Astrocyte of the spinal cord (primary cell): ENCODE results near the gene DEDD.

Experiments used
- DNase-seq: peaks from one replicate; pipeline ENCODE4 v3.0.0; 2011; ENCODE audit warnings: low read depth, low spot score
- H3K4me3 ChIP-seq: 2 replicates; pipeline ENCODE4 v1.5.1; 2011; ENCODE audit warnings: low read depth, mild to moderate bottlenecking, low read length, moderate library complexity
- CTCF ChIP-seq: IDR thresholded peaks from 2 replicates; pipeline ENCODE4 v1.5.1; 2012; ENCODE audit warnings: low read depth, mild to moderate bottlenecking, low read length, inconsistent platforms
- in situ Hi-C: cut with HindIII; loops from 2 replicates; pipeline ENCODE4 v1.10.0; 2017; ENCODE audit warnings: low sequenced_read_pairs

The DEDD gene

GRCh38 chr1:161164901-161165610, 32.6 kb upstream of the DEDD start:
- TF ChIP-seq CTCF = no peak
- in situ Hi-C loops = no loop called here
- peak overlapping the region; percentile 79 for H3K4me3 ChIP-seq
- DNase-seq = no peak

GRCh38 chr1:161163793-161164192, 31.3 kb upstream of the DEDD start:
- no peak overlapping the region for H3K4me3 ChIP-seq
- DNase-seq = no peak
- TF ChIP-seq CTCF = no peak
- in situ Hi-C loops = no loop called here

GRCh38 chr1:161162806-161163205, 30.3 kb upstream of the DEDD start:
- no peak overlapping the region for H3K4me3 ChIP-seq
- DNase-seq = no peak
- in situ Hi-C loops = no loop called here
- no peak for TF ChIP-seq CTCF

GRCh38 chr1:161162052-161162451, 29.6 kb upstream of the DEDD start:
- TF ChIP-seq CTCF = no peak
- in situ Hi-C loops = no loop called here
- no peak for DNase-seq
- H3K4me3 ChIP-seq = no peak overlapping the region

- no peak for DNase-seq
- in situ Hi-C loops = no loop called here
- no peak overlapping the region for H3K4me3 ChIP-seq
- no peak for TF ChIP-seq CTCF
These were observed 29.2 kb upstream of the DEDD start for GRCh38 chr1:161161652-161162051.

- H3K4me3 ChIP-seq = no peak overlapping the region
- TF ChIP-seq CTCF = no peak
- DNase-seq = no peak
- in situ Hi-C loops = no loop called here
These were observed 28.2 kb upstream of the DEDD start for GRCh38 chr1:161160671-161161145.
